GM19351 (cell line): ENCODE results near the gene NEK4.
"Not testable (repeated sequence)": the region's sequence is repeated elsewhere in the genome, so short reads cannot be mapped to it uniquely, and the experiment has no call there.

ENCODE experiments used
- ATAC-seq: cut with Tn5 transposase; IDR thresholded peaks from one replicate; pipeline ENCODE4 v1.9.1; 2021; ENCODE audit warnings: mild to moderate bottlenecking, moderate library complexity; ENCODE audit not compliant: unreplicated experiment

NEK4 gene

GRCh38 chr3:52743152-52743551 lies 27.6 kb downstream of the NEK4 start:
- ATAC-seq = no peak

- no peak for ATAC-seq
Measured at GRCh38 chr3:52742418-52743041, 28.2 kb downstream of the NEK4 start.

- ATAC-seq = no peak
Measured at GRCh38 chr3:52739730-52740129, 31.0 kb downstream of the NEK4 start.

GRCh38 chr3:52733256-52733891 lies 37.4 kb downstream of the NEK4 start:
- ATAC-seq = no peak

GRCh38 chr3:52731590-52731989 lies 39.1 kb downstream of the NEK4 start:
- no peak for ATAC-seq

- ATAC-seq = no peak
Measured at GRCh38 chr3:52730681-52731080, 40.1 kb downstream of the NEK4 start.

- ATAC-seq = not testable (repeated sequence)
Measured at GRCh38 chr3:52728753-52729152, 42.0 kb downstream of the NEK4 start.

- no peak for ATAC-seq
Measured at GRCh38 chr3:52724511-52724910, 46.2 kb downstream of the NEK4 start.

- no peak for ATAC-seq
Measured at GRCh38 chr3:52723935-52724334, 46.8 kb downstream of the NEK4 start.

GRCh38 chr3:52722491-52722890 lies 48.2 kb downstream of the NEK4 start:
- ATAC-seq = no peak

GRCh38 chr3:52721730-52722008 lies 49.1 kb downstream of the NEK4 start:
- ATAC-seq = no peak

GRCh38 chr3:52721002-52721729 lies 49.6 kb downstream of the NEK4 start:
- peak; percentile 83 for ATAC-seq

- ATAC-seq = no peak
Measured at GRCh38 chr3:52719618-52720017, 51.1 kb downstream of the NEK4 start.

GRCh38 chr3:52715714-52716305 lies 54.9 kb downstream of the NEK4 start:
- no peak for ATAC-seq

- ATAC-seq = no peak
Measured at GRCh38 chr3:52714335-52715302, 56.1 kb downstream of the NEK4 start.

GRCh38 chr3:52712291-52713212 lies 58.2 kb downstream of the NEK4 start:
- ATAC-seq = no peak

GRCh38 chr3:52710512-52710911 lies 60.2 kb downstream of the NEK4 start:
- peak; percentile 29 for ATAC-seq

GRCh38 chr3:52707585-52707984 lies 63.2 kb downstream of the NEK4 start:
- no peak for ATAC-seq
